ENCODE data around the gene NMUR1.

GRCh38 chr2:231579560-231579959, 49.3 kb upstream of the NMUR1 start:
- TF ChIP-seq, protein P1, sequence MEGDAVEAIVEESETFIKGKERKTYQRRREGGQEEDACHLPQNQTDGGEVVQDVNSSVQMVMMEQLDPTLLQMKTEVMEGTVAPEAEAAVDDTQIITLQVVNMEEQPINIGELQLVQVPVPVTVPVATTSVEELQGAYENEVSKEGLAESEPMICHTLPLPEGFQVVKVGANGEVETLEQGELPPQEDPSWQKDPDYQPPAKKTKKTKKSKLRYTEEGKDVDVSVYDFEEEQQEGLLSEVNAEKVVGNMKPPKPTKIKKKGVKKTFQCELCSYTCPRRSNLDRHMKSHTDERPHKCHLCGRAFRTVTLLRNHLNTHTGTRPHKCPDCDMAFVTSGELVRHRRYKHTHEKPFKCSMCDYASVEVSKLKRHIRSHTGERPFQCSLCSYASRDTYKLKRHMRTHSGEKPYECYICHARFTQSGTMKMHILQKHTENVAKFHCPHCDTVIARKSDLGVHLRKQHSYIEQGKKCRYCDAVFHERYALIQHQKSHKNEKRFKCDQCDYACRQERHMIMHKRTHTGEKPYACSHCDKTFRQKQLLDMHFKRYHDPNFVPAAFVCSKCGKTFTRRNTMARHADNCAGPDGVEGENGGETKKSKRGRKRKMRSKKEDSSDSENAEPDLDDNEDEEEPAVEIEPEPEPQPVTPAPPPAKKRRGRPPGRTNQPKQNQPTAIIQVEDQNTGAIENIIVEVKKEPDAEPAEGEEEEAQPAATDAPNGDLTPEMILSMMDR (IDR thresholded peaks at IDR 0.05): no peak
- TF ChIP-seq POLR2A (IDR thresholded peaks at IDR 0.05): no peak
- TF ChIP-seq POLR2AphosphoS5 (IDR thresholded peaks at IDR 0.05): no peak
- no peak for TF ChIP-seq EP300 (IDR thresholded peaks at IDR 0.05)
